Measurements from ENCODE around the gene MYO3B.

MYO3B gene

DNA sequence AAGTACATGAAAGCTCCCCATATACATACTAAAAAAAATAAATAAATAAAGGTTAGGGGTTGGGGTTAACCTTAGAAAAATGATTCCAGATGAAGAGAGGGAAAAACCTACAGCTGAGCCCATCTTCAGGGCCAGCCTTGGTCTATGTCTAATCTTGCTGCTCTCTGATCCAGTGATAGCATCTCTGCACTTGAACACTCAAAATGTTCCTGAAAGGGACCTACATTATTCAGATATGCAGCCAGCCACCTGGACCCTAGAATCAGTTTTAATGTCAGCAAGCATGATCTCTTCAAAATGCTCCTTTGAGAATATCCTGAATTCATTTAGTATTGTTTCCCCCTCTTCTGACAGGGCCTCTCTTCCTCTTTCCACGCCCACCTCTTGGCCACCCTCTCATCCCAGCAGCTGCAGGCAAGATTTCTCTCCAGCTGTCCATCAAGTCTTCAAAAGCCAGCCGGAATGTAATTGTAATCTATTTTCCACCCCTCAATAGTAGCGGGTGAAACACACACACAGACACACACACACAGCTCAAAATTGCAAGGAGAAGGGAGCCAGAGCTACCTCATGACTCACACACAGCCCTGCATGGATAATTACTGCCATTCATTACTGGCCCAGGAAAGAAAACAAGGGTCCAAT, 135.5 kb downstream of the MYO3B start:
- TF ChIP-seq ZFX (IDR thresholded peaks at IDR 0.05) = no peak
- TF ChIP-seq, protein P1, sequence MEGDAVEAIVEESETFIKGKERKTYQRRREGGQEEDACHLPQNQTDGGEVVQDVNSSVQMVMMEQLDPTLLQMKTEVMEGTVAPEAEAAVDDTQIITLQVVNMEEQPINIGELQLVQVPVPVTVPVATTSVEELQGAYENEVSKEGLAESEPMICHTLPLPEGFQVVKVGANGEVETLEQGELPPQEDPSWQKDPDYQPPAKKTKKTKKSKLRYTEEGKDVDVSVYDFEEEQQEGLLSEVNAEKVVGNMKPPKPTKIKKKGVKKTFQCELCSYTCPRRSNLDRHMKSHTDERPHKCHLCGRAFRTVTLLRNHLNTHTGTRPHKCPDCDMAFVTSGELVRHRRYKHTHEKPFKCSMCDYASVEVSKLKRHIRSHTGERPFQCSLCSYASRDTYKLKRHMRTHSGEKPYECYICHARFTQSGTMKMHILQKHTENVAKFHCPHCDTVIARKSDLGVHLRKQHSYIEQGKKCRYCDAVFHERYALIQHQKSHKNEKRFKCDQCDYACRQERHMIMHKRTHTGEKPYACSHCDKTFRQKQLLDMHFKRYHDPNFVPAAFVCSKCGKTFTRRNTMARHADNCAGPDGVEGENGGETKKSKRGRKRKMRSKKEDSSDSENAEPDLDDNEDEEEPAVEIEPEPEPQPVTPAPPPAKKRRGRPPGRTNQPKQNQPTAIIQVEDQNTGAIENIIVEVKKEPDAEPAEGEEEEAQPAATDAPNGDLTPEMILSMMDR (conservative IDR thresholded peaks at IDR 0.05) = no peak

DNA sequence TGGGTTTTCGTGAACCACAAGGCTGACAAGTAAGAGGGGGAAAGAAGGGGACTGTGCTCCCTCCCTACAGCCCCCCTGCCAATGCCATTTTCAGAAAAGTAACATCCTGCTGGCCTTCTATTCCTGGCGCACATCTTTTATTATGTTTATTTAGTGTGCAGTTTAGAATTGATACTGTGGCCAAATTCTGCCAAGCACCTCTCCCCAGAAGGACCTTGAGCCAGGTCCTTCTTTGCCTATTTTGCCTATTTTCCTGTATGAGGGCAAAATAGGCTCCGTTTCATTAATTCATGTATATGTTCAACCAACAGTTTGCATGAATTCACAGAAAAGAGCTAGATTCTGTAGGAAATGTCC, 136.0 kb downstream of the MYO3B start:
- H3K27ac ChIP-seq = no peak overlapping the region
- TF ChIP-seq, protein P1 (conservative IDR thresholded peaks at IDR 0.05) = no peak
- no peak for TF ChIP-seq ZFX (IDR thresholded peaks at IDR 0.05)

More for the DNA sequence above, 135.5 kb downstream of the MYO3B start:
- no peak overlapping the region for H3K27ac ChIP-seq

DNA sequence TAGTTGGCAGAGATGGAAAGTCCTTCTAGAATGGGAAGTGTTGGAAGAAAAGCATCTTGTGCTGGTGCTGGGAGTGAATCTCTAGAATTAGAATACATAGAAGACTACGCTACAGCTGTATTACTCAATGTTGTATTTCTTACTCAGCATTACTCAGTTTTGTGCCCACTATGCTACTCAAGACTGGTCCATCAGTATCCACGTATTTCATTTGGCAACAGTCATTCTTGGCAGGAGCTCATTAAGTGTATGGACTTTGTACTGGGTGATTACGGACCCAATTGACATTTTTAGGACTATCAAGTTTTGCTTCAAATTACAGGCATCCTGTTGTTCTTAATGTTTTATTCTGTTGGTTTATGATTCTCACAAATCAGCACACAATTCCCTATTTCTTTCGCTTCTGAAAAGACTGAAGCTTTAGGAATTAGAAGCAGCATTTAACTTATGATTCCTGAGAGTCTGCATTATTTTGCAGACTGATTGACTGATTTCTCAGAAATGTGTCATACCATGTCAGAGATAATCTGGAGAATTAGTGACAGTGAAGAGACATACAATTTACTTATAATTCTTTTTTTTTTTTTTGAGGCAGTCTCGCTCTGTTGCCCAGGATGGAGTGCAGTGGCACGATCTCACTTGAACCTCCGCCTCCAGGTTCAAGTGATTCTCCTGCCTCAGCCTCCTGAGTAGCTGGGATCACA, 136.9 kb downstream of the MYO3B start:
- TF ChIP-seq ZFX (IDR thresholded peaks at IDR 0.05) = no peak
- TF ChIP-seq, protein P1 (conservative IDR thresholded peaks at IDR 0.05) = no peak

DNA sequence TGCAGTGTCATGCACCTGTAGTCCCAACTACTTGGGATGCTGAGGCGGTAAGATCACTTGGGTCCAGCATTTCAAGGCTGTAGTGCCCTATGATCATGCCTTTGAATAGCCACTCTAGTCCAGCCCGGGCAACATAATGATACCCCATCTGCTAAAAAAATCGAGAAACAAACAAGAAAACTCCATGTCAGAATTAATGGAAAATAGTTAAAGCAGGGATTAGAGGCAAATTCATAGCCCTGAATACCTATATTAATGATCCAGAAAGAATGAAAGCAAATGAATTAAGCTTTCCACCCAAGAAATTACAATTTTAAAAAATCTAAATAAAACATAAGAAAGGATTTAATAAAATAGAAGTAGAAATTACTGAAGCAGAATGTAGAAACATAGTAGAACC, 143.0 kb downstream of the MYO3B start:
- TF ChIP-seq, protein P1 (conservative IDR thresholded peaks at IDR 0.05) = no peak
- no peak for TF ChIP-seq ZFX (IDR thresholded peaks at IDR 0.05)
- no peak overlapping the region for H3K27ac ChIP-seq

More for the DNA sequence above, 136.9 kb downstream of the MYO3B start:
- H3K27ac ChIP-seq = no peak overlapping the region

DNA sequence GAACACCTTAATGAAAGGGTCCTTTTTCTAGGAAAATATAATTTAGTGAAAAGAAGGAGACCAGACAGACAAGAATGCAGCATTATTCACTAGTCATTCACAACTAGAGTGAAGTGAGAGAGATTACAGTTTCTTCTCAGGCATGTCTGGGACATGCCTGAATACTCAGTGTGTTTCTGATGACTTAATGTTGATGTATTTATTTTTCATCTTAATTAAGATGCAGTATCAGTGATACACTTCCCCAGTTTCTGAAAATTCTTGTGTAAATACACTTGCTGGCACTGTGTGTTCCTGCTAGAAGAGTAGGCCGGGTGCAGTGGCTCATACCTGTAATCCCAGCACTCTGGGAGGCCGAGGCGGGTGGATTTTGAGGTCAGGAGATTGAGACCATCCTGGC, 143.6 kb downstream of the MYO3B start:
- H3K27ac ChIP-seq = no peak overlapping the region
- TF ChIP-seq ZFX (IDR thresholded peaks at IDR 0.05) = no peak
- TF ChIP-seq, protein P1 (conservative IDR thresholded peaks at IDR 0.05) = no peak

DNA sequence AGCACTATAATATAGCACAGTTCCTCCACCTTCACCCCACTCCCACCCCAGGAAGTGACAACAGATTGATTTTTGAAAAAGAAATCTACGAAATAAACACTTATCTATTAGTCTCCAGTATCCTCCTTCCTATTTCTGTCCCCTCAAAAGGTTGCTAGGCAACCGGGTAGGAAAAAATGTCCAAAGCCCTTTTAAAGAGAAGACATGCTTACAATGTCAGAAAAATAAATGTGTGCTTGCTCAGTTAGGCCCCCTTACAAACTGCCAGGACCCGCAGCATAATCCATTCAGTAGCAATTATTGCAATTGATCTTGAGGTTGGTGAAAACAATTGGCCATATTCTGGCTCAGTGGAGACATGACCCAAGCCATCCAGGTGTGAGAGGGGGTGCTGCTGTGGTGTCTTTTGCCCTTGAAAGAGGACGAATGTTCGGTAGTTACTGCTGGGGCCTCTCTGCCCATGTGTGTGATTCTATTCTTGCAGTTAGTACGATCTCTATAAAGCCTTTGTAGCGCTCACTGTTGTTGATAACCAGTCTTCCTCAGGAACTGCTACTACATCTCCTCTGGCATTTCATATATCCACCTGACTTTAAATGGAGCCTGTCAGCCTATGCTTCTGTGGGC, 144.3 kb downstream of the MYO3B start:
- H3K27ac ChIP-seq = no peak overlapping the region
- no peak for TF ChIP-seq ZFX (IDR thresholded peaks at IDR 0.05)
- TF ChIP-seq, protein P1 (conservative IDR thresholded peaks at IDR 0.05) = no peak

DNA sequence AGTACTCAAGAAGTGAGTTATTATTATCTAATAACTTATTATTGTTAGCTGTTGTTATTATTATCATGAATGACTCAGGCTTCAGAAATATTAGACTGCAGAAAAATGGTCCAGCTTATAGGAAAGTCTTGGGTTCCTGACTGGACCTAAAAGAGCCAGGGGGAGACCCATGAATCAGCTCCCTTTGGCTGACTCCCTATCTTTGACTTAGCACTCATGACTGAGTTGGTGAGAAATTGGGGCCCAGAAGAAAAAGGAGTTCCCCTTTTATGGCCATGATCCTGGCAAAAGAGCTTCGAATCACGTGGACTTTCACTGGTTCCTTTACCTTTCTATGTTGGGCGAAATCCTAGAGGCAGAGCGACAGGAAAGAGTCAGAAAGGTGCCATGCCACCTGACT, 145.8 kb downstream of the MYO3B start:
- H3K27ac ChIP-seq = no peak overlapping the region
- TF ChIP-seq ZFX (IDR thresholded peaks at IDR 0.05) = no peak
- TF ChIP-seq, protein P1 (conservative IDR thresholded peaks at IDR 0.05) = no peak
